ENCODE data around the gene C6orf120.

GRCh38 chr6:169692516-169692915 is 9.4 kb upstream of the C6orf120 start:
- no peak for TF ChIP-seq CTCF (IDR thresholded peaks at IDR 0.05; ENCODE audit: low read length)
- no peak for TF ChIP-seq EZH2 (optimal IDR thresholded peaks at IDR 0.05; ENCODE audit: low read depth, low read length)

All from MM.1S (cell line).